WTC11 (cell line): ENCODE results near the gene SENP7. TPM values are rescaled to one million over a fixed set of nuclear protein-coding genes. Genes with fewer than 3 reads are reported as not detected.
A peak's percentile ranks its signal among the peaks of the same experiment; 100 is the strongest.

Experiments used
- ARID4B ChIP-seq: sonication (generic); formaldehyde crosslinking; IDR thresholded peaks from 2 replicates; pipeline ENCODE4 v1.8.0; 2023; ENCODE audit warnings: missing genetic modification reagents, mild to moderate bottlenecking, borderline replicate concordance
- ATF6 ChIP-seq: sonication (generic); formaldehyde crosslinking; IDR thresholded peaks from 2 replicates; pipeline ENCODE4 v1.8.1; 2023; ENCODE audit warnings: mild to moderate bottlenecking, missing genetic modification reagents
- CREB1 ChIP-seq: sonication (generic); formaldehyde crosslinking; IDR thresholded peaks from 2 replicates; pipeline ENCODE4 v1.8.0; 2023; ENCODE audit warnings: mild to moderate bottlenecking, missing genetic modification reagents
- CTCF ChIP-seq: fragments of 200-600 bp; IDR thresholded peaks from 2 replicates; pipeline ENCODE4 v1.8.0; 2022; ENCODE audit warnings: antibody characterized with exemption
- ELF4 ChIP-seq: sonication (generic); formaldehyde crosslinking; IDR thresholded peaks from 2 replicates; pipeline ENCODE4 v1.8.1; 2022; ENCODE audit warnings: low read depth, mild to moderate bottlenecking, moderate library complexity, missing genetic modification reagents
- ESRRA ChIP-seq: sonication (generic); formaldehyde crosslinking; IDR thresholded peaks from 2 replicates; pipeline ENCODE4 v1.8.1; 2022; ENCODE audit warnings: mild to moderate bottlenecking, missing genetic modification reagents, borderline replicate concordance
- GTF2I ChIP-seq: fragments of 250-450 bp; sonication (Bioruptor Pico); conservative IDR thresholded peaks from 2 replicates; pipeline ENCODE4 v1.4.0; 2021; ENCODE audit warnings: mild to moderate bottlenecking
- HMGA2 ChIP-seq: fragments of 250-450 bp; sonication (Bioruptor Pico); IDR thresholded peaks from 2 replicates; pipeline ENCODE4 v1.4.0; 2021; ENCODE audit warnings: mild to moderate bottlenecking, moderate library complexity
- HMGXB4 ChIP-seq: sonication (generic); formaldehyde crosslinking; IDR thresholded peaks from 2 replicates; pipeline ENCODE4 v1.8.1; 2023; ENCODE audit warnings: mild to moderate bottlenecking, moderate library complexity, missing genetic modification reagents
- IRF2 ChIP-seq: sonication (generic); formaldehyde crosslinking; IDR thresholded peaks from 2 replicates; pipeline ENCODE4 v1.8.0; 2022; ENCODE audit warnings: low read depth, missing genetic modification reagents, borderline replicate concordance
- MXD4 ChIP-seq: fragments of 250-450 bp; sonication (Bioruptor Pico); IDR thresholded peaks from 2 replicates; pipeline ENCODE4 v1.8.0; 2021; ENCODE audit warnings: mild to moderate bottlenecking, moderate library complexity, borderline replicate concordance
- NFYB ChIP-seq: sonication (generic); formaldehyde crosslinking; conservative IDR thresholded peaks from 2 replicates; pipeline ENCODE4 v1.8.0; 2022; ENCODE audit warnings: low read depth, missing genetic modification reagents
- NR2C2 ChIP-seq: sonication (generic); formaldehyde crosslinking; IDR thresholded peaks from 2 replicates; pipeline ENCODE4 v1.8.0; 2022; ENCODE audit warnings: mild to moderate bottlenecking, missing genetic modification reagents
- SMAD4 ChIP-seq: sonication (generic); formaldehyde crosslinking; IDR thresholded peaks from 2 replicates; pipeline ENCODE4 v1.8.0; 2022; ENCODE audit warnings: mild to moderate bottlenecking, missing genetic modification reagents
- SOX15 ChIP-seq: fragments of 250-450 bp; sonication (Bioruptor Pico); IDR thresholded peaks from 2 replicates; pipeline ENCODE4 v1.9.0; 2021; ENCODE audit warnings: mild to moderate bottlenecking
- ZNF121 ChIP-seq: sonication (generic); formaldehyde crosslinking; IDR thresholded peaks from 2 replicates; pipeline ENCODE4 v1.8.0; 2023; ENCODE audit warnings: missing genetic modification reagents
- ZNF138 ChIP-seq: sonication (generic); formaldehyde crosslinking; conservative IDR thresholded peaks from 2 replicates; pipeline ENCODE4 v1.8.1; 2022; ENCODE audit warnings: mild to moderate bottlenecking, moderate library complexity, missing genetic modification reagents
- ZNF317 ChIP-seq: sonication (generic); formaldehyde crosslinking; IDR thresholded peaks from 2 replicates; pipeline ENCODE4 v1.8.1; 2023; ENCODE audit warnings: low read depth, mild to moderate bottlenecking, moderate library complexity, missing genetic modification reagents, borderline replicate concordance
- ZNF532 ChIP-seq: fragments of 250-450 bp; sonication (Bioruptor Pico); IDR thresholded peaks from 2 replicates; pipeline ENCODE4 v1.9.0; 2021; ENCODE audit warnings: mild to moderate bottlenecking, borderline replicate concordance
- total RNA-seq: library from RNA; stranded (reverse); gene quantifications from 3 replicates; pipeline ENCODE4 v1.2.3, GENCODE V29; 2021
- TF ChIP-seq, protein P1 (sequence below): sonication (generic); formaldehyde crosslinking; IDR thresholded peaks from 2 replicates; pipeline ENCODE4 v1.8.1; 2023; ENCODE audit warnings: mild to moderate bottlenecking, missing genetic modification reagents, moderate library complexity
- TF ChIP-seq, protein P2 (sequence below): sonication (generic); formaldehyde crosslinking; IDR thresholded peaks from 2 replicates; pipeline ENCODE4 v1.8.0; 2023; ENCODE audit warnings: missing genetic modification reagents
- TF ChIP-seq, protein P3 (sequence below): sonication (generic); formaldehyde crosslinking; IDR thresholded peaks from 2 replicates; pipeline ENCODE4 v1.8.0; 2022; ENCODE audit warnings: mild to moderate bottlenecking, missing genetic modification reagents

Gene SENP7
- total RNA-seq, 1 experiment from 2014 or later = 10.5 TPM

- no peak for TF ChIP-seq MXD4
- no peak for TF ChIP-seq SOX15 (CRISPR knock-in tag)
- TF ChIP-seq NFYB = no peak
- peak; percentile 86; the same call in 1 of the 2 replicates for TF ChIP-seq CREB1
- TF ChIP-seq, protein P1, sequence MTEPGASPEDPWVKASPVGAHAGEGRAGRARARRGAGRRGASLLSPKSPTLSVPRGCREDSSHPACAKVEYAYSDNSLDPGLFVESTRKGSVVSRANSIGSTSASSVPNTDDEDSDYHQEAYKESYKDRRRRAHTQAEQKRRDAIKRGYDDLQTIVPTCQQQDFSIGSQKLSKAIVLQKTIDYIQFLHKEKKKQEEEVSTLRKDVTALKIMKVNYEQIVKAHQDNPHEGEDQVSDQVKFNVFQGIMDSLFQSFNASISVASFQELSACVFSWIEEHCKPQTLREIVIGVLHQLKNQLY = no peak
- TF ChIP-seq ELF4 (CRISPR knock-in tag) = no peak
- TF ChIP-seq, protein P2, sequence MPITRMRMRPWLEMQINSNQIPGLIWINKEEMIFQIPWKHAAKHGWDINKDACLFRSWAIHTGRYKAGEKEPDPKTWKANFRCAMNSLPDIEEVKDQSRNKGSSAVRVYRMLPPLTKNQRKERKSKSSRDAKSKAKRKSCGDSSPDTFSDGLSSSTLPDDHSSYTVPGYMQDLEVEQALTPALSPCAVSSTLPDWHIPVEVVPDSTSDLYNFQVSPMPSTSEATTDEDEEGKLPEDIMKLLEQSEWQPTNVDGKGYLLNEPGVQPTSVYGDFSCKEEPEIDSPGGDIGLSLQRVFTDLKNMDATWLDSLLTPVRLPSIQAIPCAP (CRISPR knock-in tag) = no peak
- TF ChIP-seq NR2C2 (CRISPR knock-in tag) = no peak
- TF ChIP-seq ZNF317 (CRISPR knock-in tag) = no peak
- no peak for TF ChIP-seq ATF6
- no peak for TF ChIP-seq ARID4B (CRISPR knock-in tag)
- no peak for TF ChIP-seq ZNF532
- no peak for TF ChIP-seq HMGA2 (CRISPR knock-in tag)
- TF ChIP-seq GTF2I (CRISPR knock-in tag) = peak; percentile 20; the same call in 1 of the 2 replicates
- no peak for TF ChIP-seq IRF2 (CRISPR knock-in tag)
- TF ChIP-seq SMAD4 (CRISPR knock-in tag) = no peak
- no peak for TF ChIP-seq CTCF
- TF ChIP-seq, protein P3, sequence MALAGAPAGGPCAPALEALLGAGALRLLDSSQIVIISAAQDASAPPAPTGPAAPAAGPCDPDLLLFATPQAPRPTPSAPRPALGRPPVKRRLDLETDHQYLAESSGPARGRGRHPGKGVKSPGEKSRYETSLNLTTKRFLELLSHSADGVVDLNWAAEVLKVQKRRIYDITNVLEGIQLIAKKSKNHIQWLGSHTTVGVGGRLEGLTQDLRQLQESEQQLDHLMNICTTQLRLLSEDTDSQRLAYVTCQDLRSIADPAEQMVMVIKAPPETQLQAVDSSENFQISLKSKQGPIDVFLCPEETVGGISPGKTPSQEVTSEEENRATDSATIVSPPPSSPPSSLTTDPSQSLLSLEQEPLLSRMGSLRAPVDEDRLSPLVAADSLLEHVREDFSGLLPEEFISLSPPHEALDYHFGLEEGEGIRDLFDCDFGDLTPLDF = no peak
- 0 out of 2 replicates have a peak, but pooled peaks have one; percentile 48 for TF ChIP-seq ESRRA (CRISPR knock-in tag)
- TF ChIP-seq ZNF138 (CRISPR knock-in tag) = no peak
- TF ChIP-seq ZNF121 (CRISPR knock-in tag) = no peak
- TF ChIP-seq HMGXB4 (CRISPR knock-in tag) = no peak
Observed at GRCh38 chr3:101561630-101562328, 48.8 kb upstream of the SENP7 start, which contains the start of gene TRMT10C (continued).
